ENCODE measurements around the gene ARHGAP18.

DNA sequence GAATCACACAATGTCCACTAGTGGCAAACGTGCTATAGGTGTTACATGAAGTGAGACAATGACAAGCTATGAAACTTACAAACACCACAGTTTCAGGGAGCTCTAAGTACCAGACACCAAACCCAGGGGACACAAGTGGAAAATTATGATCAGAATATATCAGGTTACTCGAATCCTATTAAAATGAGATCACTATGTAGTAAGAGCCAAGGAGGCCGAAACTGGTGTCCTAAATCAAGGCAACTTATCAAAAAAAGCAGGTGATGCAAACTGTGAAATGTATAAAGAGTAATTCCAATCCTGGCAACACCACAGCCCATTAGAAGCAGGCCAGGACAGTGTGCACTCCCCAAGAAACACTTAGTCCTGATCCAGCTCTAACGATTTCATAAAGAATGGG, 100.3 kb downstream of the ARHGAP18 start:
- TF ChIP-seq, protein P1, sequence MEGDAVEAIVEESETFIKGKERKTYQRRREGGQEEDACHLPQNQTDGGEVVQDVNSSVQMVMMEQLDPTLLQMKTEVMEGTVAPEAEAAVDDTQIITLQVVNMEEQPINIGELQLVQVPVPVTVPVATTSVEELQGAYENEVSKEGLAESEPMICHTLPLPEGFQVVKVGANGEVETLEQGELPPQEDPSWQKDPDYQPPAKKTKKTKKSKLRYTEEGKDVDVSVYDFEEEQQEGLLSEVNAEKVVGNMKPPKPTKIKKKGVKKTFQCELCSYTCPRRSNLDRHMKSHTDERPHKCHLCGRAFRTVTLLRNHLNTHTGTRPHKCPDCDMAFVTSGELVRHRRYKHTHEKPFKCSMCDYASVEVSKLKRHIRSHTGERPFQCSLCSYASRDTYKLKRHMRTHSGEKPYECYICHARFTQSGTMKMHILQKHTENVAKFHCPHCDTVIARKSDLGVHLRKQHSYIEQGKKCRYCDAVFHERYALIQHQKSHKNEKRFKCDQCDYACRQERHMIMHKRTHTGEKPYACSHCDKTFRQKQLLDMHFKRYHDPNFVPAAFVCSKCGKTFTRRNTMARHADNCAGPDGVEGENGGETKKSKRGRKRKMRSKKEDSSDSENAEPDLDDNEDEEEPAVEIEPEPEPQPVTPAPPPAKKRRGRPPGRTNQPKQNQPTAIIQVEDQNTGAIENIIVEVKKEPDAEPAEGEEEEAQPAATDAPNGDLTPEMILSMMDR (IDR thresholded peaks at IDR 0.05): no peak
- TF ChIP-seq EZH2 (IDR thresholded peaks at IDR 0.05) (no peak), EZH2phosphoT487 (IDR thresholded peaks at IDR 0.05) (no peak)

Measured in neural progenitor cell (in vitro differentiated cells).